ENCODE measurements around the gene FDXR.

The FDXR gene

DNA sequence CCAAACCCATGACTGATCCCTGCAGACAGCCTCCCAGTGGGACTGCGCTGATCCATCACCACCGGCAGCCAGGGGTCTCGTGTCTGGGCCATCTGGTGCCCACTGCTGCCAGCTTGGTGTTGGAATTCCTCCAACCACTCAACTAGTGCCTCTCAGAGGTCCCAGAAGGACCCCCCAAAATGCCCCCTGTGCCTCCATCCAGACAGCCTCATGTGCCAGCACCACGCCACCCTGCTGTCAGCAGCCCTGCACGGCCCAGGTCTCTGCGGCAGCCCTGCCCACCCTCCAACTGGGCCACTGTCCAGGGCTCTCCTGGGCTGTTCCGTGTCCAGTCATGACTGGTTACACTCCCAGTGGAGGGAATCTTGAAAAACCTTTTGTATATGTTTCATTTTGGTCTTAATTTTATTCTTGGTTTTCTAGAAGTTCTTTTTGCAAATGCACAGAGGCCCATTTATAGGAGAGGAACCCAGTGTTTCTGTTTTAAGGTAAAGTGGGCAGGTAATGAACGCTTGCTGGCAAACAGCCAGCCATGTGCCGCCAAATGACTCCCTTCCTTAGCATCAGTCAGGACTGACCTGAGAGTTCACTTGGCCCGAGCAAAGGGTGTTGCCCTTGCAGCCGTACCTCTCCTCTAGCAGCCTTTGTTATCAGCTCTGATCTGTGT is 47.7 kb downstream of the FDXR start:
- no peak overlapping the region for H2AFZ ChIP-seq (ENCODE audit: low read depth)
- H3K79me2 ChIP-seq (ENCODE audit: insufficient read depth, low read depth): no peaks in the 10 kb centered on the region
- TF ChIP-seq, protein P1, sequence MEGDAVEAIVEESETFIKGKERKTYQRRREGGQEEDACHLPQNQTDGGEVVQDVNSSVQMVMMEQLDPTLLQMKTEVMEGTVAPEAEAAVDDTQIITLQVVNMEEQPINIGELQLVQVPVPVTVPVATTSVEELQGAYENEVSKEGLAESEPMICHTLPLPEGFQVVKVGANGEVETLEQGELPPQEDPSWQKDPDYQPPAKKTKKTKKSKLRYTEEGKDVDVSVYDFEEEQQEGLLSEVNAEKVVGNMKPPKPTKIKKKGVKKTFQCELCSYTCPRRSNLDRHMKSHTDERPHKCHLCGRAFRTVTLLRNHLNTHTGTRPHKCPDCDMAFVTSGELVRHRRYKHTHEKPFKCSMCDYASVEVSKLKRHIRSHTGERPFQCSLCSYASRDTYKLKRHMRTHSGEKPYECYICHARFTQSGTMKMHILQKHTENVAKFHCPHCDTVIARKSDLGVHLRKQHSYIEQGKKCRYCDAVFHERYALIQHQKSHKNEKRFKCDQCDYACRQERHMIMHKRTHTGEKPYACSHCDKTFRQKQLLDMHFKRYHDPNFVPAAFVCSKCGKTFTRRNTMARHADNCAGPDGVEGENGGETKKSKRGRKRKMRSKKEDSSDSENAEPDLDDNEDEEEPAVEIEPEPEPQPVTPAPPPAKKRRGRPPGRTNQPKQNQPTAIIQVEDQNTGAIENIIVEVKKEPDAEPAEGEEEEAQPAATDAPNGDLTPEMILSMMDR (conservative IDR thresholded peaks at IDR 0.05; ENCODE audit: low read depth, low read length): no peak
- H3K9ac ChIP-seq: no peak overlapping the region
- H3K27me3 ChIP-seq (ENCODE audit: insufficient read depth, low read depth): no peaks in the 10 kb centered on the region
- H4K20me1 ChIP-seq (ENCODE audit: insufficient read depth): no peaks in the 10 kb centered on the region
- no peak overlapping the region for H3K4me2 ChIP-seq
- H3K4me1 ChIP-seq (ENCODE audit: low read depth, poor library complexity, severe bottlenecking): no peaks in the 10 kb centered on the region
- no peak overlapping the region for H3K4me3 ChIP-seq (IDR thresholded peaks at IDR 0.05; ENCODE audit: insufficient read depth, low read depth, low read length)
- no peak overlapping the region for H3K27ac ChIP-seq
- H3K36me3 ChIP-seq (ENCODE audit: insufficient read depth): no peaks in the 10 kb centered on the region

- no peak overlapping the region for H3K4me2 ChIP-seq
- no peak overlapping the region for H3K4me3 ChIP-seq (IDR thresholded peaks at IDR 0.05; ENCODE audit: insufficient read depth, low read depth, low read length)
- H3K9ac ChIP-seq: no peak overlapping the region
- H2AFZ ChIP-seq (ENCODE audit: low read depth): no peak overlapping the region
- no peaks in the 10 kb centered on the region for H3K4me1 ChIP-seq (ENCODE audit: low read depth, poor library complexity, severe bottlenecking)
- TF ChIP-seq, protein P1 (conservative IDR thresholded peaks at IDR 0.05; ENCODE audit: low read depth, low read length): no peak
- no peaks in the 10 kb centered on the region for H3K27me3 ChIP-seq (ENCODE audit: insufficient read depth, low read depth)
- H3K27ac ChIP-seq: no peak overlapping the region
- H3K36me3 ChIP-seq (ENCODE audit: insufficient read depth): no peaks in the 10 kb centered on the region
- no peaks in the 10 kb centered on the region for H3K79me2 ChIP-seq (ENCODE audit: insufficient read depth, low read depth)
- no peaks in the 10 kb centered on the region for H4K20me1 ChIP-seq (ENCODE audit: insufficient read depth)
Measured at GRCh38 chr17:74822939-74823367, 49.8 kb downstream of the FDXR start.

- TF ChIP-seq, protein P1 (conservative IDR thresholded peaks at IDR 0.05; ENCODE audit: low read depth, low read length): no peak
- no peaks in the 10 kb centered on the region for H3K4me1 ChIP-seq (ENCODE audit: low read depth, poor library complexity, severe bottlenecking)
- H3K9ac ChIP-seq: no peak overlapping the region
Measured at GRCh38 chr17:74822335-74822938, 50.4 kb downstream of the FDXR start.

GRCh38 chr17:74821655-74822334 is 51.0 kb downstream of the FDXR start:
- no peaks in the 10 kb centered on the region for H4K20me1 ChIP-seq (ENCODE audit: insufficient read depth)
- TF ChIP-seq, protein P1 (conservative IDR thresholded peaks at IDR 0.05; ENCODE audit: low read depth, low read length): no peak
- no peak overlapping the region for H3K4me3 ChIP-seq (IDR thresholded peaks at IDR 0.05; ENCODE audit: insufficient read depth, low read depth, low read length)
- no peak overlapping the region for H3K4me2 ChIP-seq
- no peak overlapping the region for H2AFZ ChIP-seq (ENCODE audit: low read depth)
- no peaks in the 10 kb centered on the region for H3K27me3 ChIP-seq (ENCODE audit: insufficient read depth, low read depth)
- no peak overlapping the region for H3K27ac ChIP-seq
- H3K4me1 ChIP-seq (ENCODE audit: low read depth, poor library complexity, severe bottlenecking): no peaks in the 10 kb centered on the region
- H3K79me2 ChIP-seq (ENCODE audit: insufficient read depth, low read depth): no peaks in the 10 kb centered on the region
- no peak overlapping the region for H3K9ac ChIP-seq
- H3K36me3 ChIP-seq (ENCODE audit: insufficient read depth): no peaks in the 10 kb centered on the region

More at GRCh38 chr17:74822335-74822938, 50.4 kb downstream of the FDXR start:
- no peaks in the 10 kb centered on the region for H4K20me1 ChIP-seq (ENCODE audit: insufficient read depth)
- no peak overlapping the region for H3K4me3 ChIP-seq (IDR thresholded peaks at IDR 0.05; ENCODE audit: insufficient read depth, low read depth, low read length)
- H3K27me3 ChIP-seq (ENCODE audit: insufficient read depth, low read depth): no peaks in the 10 kb centered on the region
- no peak overlapping the region for H2AFZ ChIP-seq (ENCODE audit: low read depth)
- no peaks in the 10 kb centered on the region for H3K79me2 ChIP-seq (ENCODE audit: insufficient read depth, low read depth)
- no peaks in the 10 kb centered on the region for H3K36me3 ChIP-seq (ENCODE audit: insufficient read depth)
- H3K4me2 ChIP-seq: no peak overlapping the region
- H3K27ac ChIP-seq: no peak overlapping the region
